Measurements from ENCODE around the gene SPINK5.

GRCh38 chr5:148042881-148043280 lies 20.9 kb upstream of the SPINK5 start:
- TF ChIP-seq ELK4 (IDR thresholded peaks at IDR 0.05; ENCODE audit: borderline replicate concordance, low read depth, low read length) (no peak), ZNF184 (tag by site-specific recombination; IDR thresholded peaks at IDR 0.05) (no peak), ZNF747 (tag by site-specific recombination; IDR thresholded peaks at IDR 0.05) (no peak), ZBTB7A (tag by site-specific recombination; IDR thresholded peaks at IDR 0.05; ENCODE audit: low read depth) (no peak), MEIS1 (CRISPR knock-in tag; IDR thresholded peaks at IDR 0.05; ENCODE audit: borderline replicate concordance) (no peak)
